ENCODE measurements around the gene FGF18. TPM values are rescaled to one million over a fixed set of nuclear protein-coding genes. Genes with fewer than 3 reads are reported as not detected.

Gene FGF18
- total and polyA plus RNA-seq, 2 donors (not counting 3 experiments of a cell fraction or from before 2014, with no cell fraction given) = 0.04 to 0.27 TPM

GRCh38 chr5:171386861-171387344 lies 32.5 kb upstream of the FGF18 start:
- TSS peak; percentile 97 for BruUV-seq (replicated peaks)
- Histone ChIP-seq H3K9me3 (replicated peaks; ENCODE audit: control insufficient read depth, insufficient read depth, low read length) (no peaks in the 10 kb centered on the region), H3K4me1 (ENCODE audit: control insufficient read depth, extremely low read depth, insufficient read depth, low read length) (peaks cover 24% of the 10 kb centered on the region), H3K27me3 (ENCODE audit: control insufficient read depth in 2 of 2, insufficient read depth in 2 of 2, low read length in 2 of 2) (no peaks in the 10 kb centered on the region), H3K4me3 (replicated peaks in 1 of 3; ENCODE audit: insufficient read depth in 1 of 3, low read depth in 1 of 3, low read length in 3 of 3) (peak overlapping the region; percentile 5 to 84 (median 43)), H4K20me1 (replicated peaks; ENCODE audit: control insufficient read depth, extremely low read depth, insufficient read depth, low read length) (peaks cover 25% of the 10 kb centered on the region), H3K9ac (replicated peaks; ENCODE audit: extremely low read depth, insufficient read depth, low read length) (peak overlapping the region; percentile 84), H3K27ac (ENCODE audit: insufficient read depth, low read depth, low read length) (peak overlapping the region; percentile 60), H3K79me2 (ENCODE audit: control insufficient read depth, insufficient read depth, low read length) (peaks cover 42% of the 10 kb centered on the region), H3K9me1 (replicated peaks; ENCODE audit: control insufficient read depth, extremely low read depth, insufficient read depth, low read length) (no peaks in the 10 kb centered on the region), H2AFZ (ENCODE audit: low read depth, low read length) (peak overlapping the region; percentile 16), H3K4me2 (ENCODE audit: insufficient read depth, low read length) (peak overlapping the region; percentile 60), H3K36me3 (ENCODE audit: control insufficient read depth in 2 of 2, extremely low read depth in 1 of 2, insufficient read depth in 2 of 2, low read length in 2 of 2) (peaks cover 1 to 8% of the 10 kb centered on the region in 2 experiments)
- ChIA-PET CTCF (interaction anchor here (0.9 to 1.4 kb wide), 4 partner anchors 19 to 525 kb away, joined by 3 to 4 read pairs (median 3); no protein-coding TSS in a partner anchor), POLR2A (interaction anchor here (0.7 to 1.7 kb wide), 4 partner anchors 21 to 1597 kb away, joined by 3 to 6 read pairs (median 3); partner anchors contain the start of gene ATP6V0E1)
- FAIRE-seq = no peak
- intact Hi-C loops (cut with micrococcal nuclease) = loop anchor here (1.0 kb wide), 1 partner anchor 63 kb away; no protein-coding TSS in a partner anchor
- TF ChIP-seq MAX (IDR thresholded peaks at IDR 0.05; ENCODE audit: insufficient read depth, insufficient read length) = no peak
- TF ChIP-seq JUN (IDR thresholded peaks at IDR 0.05; ENCODE audit: borderline replicate concordance, insufficient read depth, insufficient read length, low read depth) = no peak
- TF ChIP-seq MYC (IDR thresholded peaks at IDR 0.05; ENCODE audit: low read depth, low read length) = no peak
- no peak for TF ChIP-seq CTCF (IDR thresholded peaks at IDR 0.05; ENCODE audit: extremely low read depth in 1 of 2, insufficient read depth in 1 of 2, low read depth in 1 of 2, low read length in 2 of 2)
- no peak for TF ChIP-seq FOS (IDR thresholded peaks at IDR 0.05; ENCODE audit: borderline replicate concordance, insufficient read depth, low read length)
- no peak for TF ChIP-seq GATA2 (IDR thresholded peaks at IDR 0.05; ENCODE audit: insufficient read depth, insufficient read length, low read depth, low read length)
- TF ChIP-seq POLR2A (IDR thresholded peaks at IDR 0.05; ENCODE audit: low read depth, low read length) = no peak
- no peak for TF ChIP-seq POLR2AphosphoS5 (IDR thresholded peaks at IDR 0.05; ENCODE audit: insufficient read depth, low read depth, low read length)
- no peak for TF ChIP-seq EZH2 (IDR thresholded peaks at IDR 0.05; ENCODE audit: borderline replicate concordance, low read depth, low read length, severe bottlenecking)
- dilution Hi-C loops (cut with MboI; ENCODE audit: extremely low pct_ligation_motif_present, low sequenced_read_pairs) = no loop called here
- no peak for DNase-seq (ENCODE audit: low read depth, low spot score)

Data from endothelial cell of umbilical vein (primary cell).